Tibial nerve (tissue), 4 donors: ENCODE measurements around the gene LRRC3C.

Experiments
- CTCF ChIP-seq, 5 experiments: fragments of 200-600 bp in 3 of 5; fragments of 450-650 bp in 2 of 5; sonication (generic) in 3 of 5; IDR thresholded peaks; one replicate each; pipeline ENCODE4 v1.5.1; 2016 to 2019; ENCODE audit warnings: antibody characterized with exemption in 5 of 5, mild to moderate bottlenecking in 3 of 5, moderate library complexity in 2 of 5
- EP300 ChIP-seq, 2 donors: sonication (generic); formaldehyde crosslinking; IDR thresholded peaks; one replicate each; pipeline ENCODE4 v1.6.1; 2017; ENCODE audit warnings: antibody characterized with exemption in 2 of 2, mild to moderate bottlenecking in 1 of 2
- POLR2A ChIP-seq, 2 donors: fragments of 450-650 bp; IDR thresholded peaks; one replicate each; pipeline ENCODE4 v1.6.1; 2017; ENCODE audit warnings: antibody characterized with exemption in 2 of 2, mild to moderate bottlenecking in 2 of 2, moderate library complexity in 2 of 2

GRCh38 chr17:39937447-39937846 lies 9.9 kb downstream of the LRRC3C start:
- TF ChIP-seq POLR2A (IDR thresholded peaks at IDR 0.05) (no peak), CTCF (IDR thresholded peaks at IDR 0.05) (no peak), EP300 (IDR thresholded peaks at IDR 0.05) (no peak)
